ENCODE results near the gene OR2L5. TPM values are rescaled to one million over a fixed set of nuclear protein-coding genes. Genes with fewer than 3 reads are reported as not detected.

Gene OR2L5
- total RNA-seq, 1 experiment from 2014 or later = not detected

- BruUV-seq (replicated peaks) = no TSS peak
- DNase-seq (ENCODE audit: low read depth, low spot score) (no peak), ATAC-seq (no peak)
- H3K9me3 ChIP-seq (ENCODE audit: control insufficient read depth in 1 of 2, insufficient read depth in 1 of 2, low read depth in 1 of 2, low read length in 2 of 2) = peaks cover 0 to 12% of the 10 kb centered on the region in 2 experiments; a peak in 2 of 4 replicates
- no peak for TF ChIP-seq FOSL1 (IDR thresholded peaks at IDR 0.05; ENCODE audit: low read depth)
- no peak for TF ChIP-seq MAX (IDR thresholded peaks at IDR 0.05)
- TF ChIP-seq, protein P1, sequence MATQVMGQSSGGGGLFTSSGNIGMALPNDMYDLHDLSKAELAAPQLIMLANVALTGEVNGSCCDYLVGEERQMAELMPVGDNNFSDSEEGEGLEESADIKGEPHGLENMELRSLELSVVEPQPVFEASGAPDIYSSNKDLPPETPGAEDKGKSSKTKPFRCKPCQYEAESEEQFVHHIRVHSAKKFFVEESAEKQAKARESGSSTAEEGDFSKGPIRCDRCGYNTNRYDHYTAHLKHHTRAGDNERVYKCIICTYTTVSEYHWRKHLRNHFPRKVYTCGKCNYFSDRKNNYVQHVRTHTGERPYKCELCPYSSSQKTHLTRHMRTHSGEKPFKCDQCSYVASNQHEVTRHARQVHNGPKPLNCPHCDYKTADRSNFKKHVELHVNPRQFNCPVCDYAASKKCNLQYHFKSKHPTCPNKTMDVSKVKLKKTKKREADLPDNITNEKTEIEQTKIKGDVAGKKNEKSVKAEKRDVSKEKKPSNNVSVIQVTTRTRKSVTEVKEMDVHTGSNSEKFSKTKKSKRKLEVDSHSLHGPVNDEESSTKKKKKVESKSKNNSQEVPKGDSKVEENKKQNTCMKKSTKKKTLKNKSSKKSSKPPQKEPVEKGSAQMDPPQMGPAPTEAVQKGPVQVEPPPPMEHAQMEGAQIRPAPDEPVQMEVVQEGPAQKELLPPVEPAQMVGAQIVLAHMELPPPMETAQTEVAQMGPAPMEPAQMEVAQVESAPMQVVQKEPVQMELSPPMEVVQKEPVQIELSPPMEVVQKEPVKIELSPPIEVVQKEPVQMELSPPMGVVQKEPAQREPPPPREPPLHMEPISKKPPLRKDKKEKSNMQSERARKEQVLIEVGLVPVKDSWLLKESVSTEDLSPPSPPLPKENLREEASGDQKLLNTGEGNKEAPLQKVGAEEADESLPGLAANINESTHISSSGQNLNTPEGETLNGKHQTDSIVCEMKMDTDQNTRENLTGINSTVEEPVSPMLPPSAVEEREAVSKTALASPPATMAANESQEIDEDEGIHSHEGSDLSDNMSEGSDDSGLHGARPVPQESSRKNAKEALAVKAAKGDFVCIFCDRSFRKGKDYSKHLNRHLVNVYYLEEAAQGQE (IDR thresholded peaks at IDR 0.05; ENCODE audit: low read depth) = no peak
- TF ChIP-seq POLR2AphosphoS5 (IDR thresholded peaks at IDR 0.05; ENCODE audit: low read depth, low read length) = no peak
- TF ChIP-seq TCF7L2 (IDR thresholded peaks at IDR 0.05; ENCODE audit: borderline replicate concordance, extremely low read depth, insufficient read depth, insufficient read length) = no peak
- no peak for TF ChIP-seq SIN3A (IDR thresholded peaks at IDR 0.05; ENCODE audit: low read depth)
- TF ChIP-seq CBX3 (IDR thresholded peaks at IDR 0.05; ENCODE audit: low read depth) = no peak
- no peaks in the 10 kb centered on the region for H3K4me1 ChIP-seq (ENCODE audit: control insufficient read depth in 1 of 2, insufficient read depth in 2 of 2, low read length in 2 of 2)
- H3K27ac ChIP-seq (ENCODE audit: low read depth, low read length) = no peak overlapping the region
- no peak overlapping the region for H3K4me3 ChIP-seq (replicated peaks in 1 of 2; ENCODE audit: low read depth in 1 of 2, low read length in 2 of 2)
- no peaks in the 10 kb centered on the region for H3K79me2 ChIP-seq (ENCODE audit: insufficient read depth, low read length)
- ChIA-PET RAD21 (ENCODE audit: low non-redundant PET in 1 of 2, low total read pairs in 2 of 2, uncharacterized antibody in 2 of 2, unreplicated experiment in 2 of 2) (no interaction called here), CTCF (no interaction called here), POLR2A (no interaction called here)
- intact Hi-C loops (cut with micrococcal nuclease) = no loop called here
- H4K20me1 ChIP-seq (ENCODE audit: insufficient read depth) = no peaks in the 10 kb centered on the region
- H3K27me3 ChIP-seq (ENCODE audit: insufficient read depth, low read length) = no peaks in the 10 kb centered on the region
- H3K9me2 ChIP-seq (ENCODE audit: insufficient read depth) = no peaks in the 10 kb centered on the region
- H3K9ac ChIP-seq (ENCODE audit: low read length) = no peak overlapping the region
- H3K36me3 ChIP-seq (ENCODE audit: control insufficient read depth in 1 of 2, insufficient read depth in 2 of 2, low read length in 2 of 2) = no peaks in the 10 kb centered on the region
- H2AFZ ChIP-seq (ENCODE audit: low read depth, low read length, poor library complexity, severe bottlenecking) = no peak overlapping the region
- H3K4me2 ChIP-seq (ENCODE audit: low read length) = no peak overlapping the region
These were observed 31.7 kb downstream of the OR2L5 start for GRCh38 chr1:248045209-248045608.
